Germinal center (tissue), 1 donor: Measurements from ENCODE around the gene ZNF439.
A peak's percentile ranks its signal among the peaks of the same experiment; 100 is the strongest.
"Not testable (repeated sequence)": the region's sequence is repeated elsewhere in the genome, so short reads cannot be mapped to it uniquely, and the experiment has no call there.

Experiments used
- DNase-seq: peaks from one replicate; pipeline ENCODE4 v3.0.0; 2012; ENCODE audit warnings: mixed read lengths, low spot score

ZNF439 gene

GRCh38 chr19:11848594-11849469, at the start of gene ZNF439:
Gene ZNF439, plus strand, starts transcription at chr19:11848726. Its CDS starts 142 bp downstream, at chr19:11848868.
- DNase-seq: peak; percentile 96

- no peak for DNase-seq
These were observed 42.0 kb upstream of the ZNF439 start for GRCh38 chr19:11806354-11807098.

GRCh38 chr19:11807099-11807380, 41.5 kb upstream of the ZNF439 start:
- no peak for DNase-seq

- DNase-seq: no peak
These were observed 34.9 kb upstream of the ZNF439 start for GRCh38 chr19:11813703-11814028.

GRCh38 chr19:11814029-11814699, 34.4 kb upstream of the ZNF439 start, which contains the start of gene ZNF440:
Gene ZNF440, plus strand, starts transcription at chr19:11814273. Its CDS starts 175 bp downstream, at chr19:11814448.
- peak; percentile 95 for DNase-seq

GRCh38 chr19:11814700-11815035, 33.9 kb upstream of the ZNF439 start:
- DNase-seq: no peak

- DNase-seq: no peak
These were observed 26.9 kb upstream of the ZNF439 start for GRCh38 chr19:11821474-11822109.

- not testable (repeated sequence) for DNase-seq
These were observed 19.3 kb upstream of the ZNF439 start for GRCh38 chr19:11828957-11829876.

- DNase-seq: no peak
These were observed 16.1 kb upstream of the ZNF439 start for GRCh38 chr19:11832253-11832912.

- no peak for DNase-seq
These were observed 15.0 kb upstream of the ZNF439 start for GRCh38 chr19:11833541-11833940.

- not testable (repeated sequence) for DNase-seq
These were observed 12.9 kb upstream of the ZNF439 start for GRCh38 chr19:11835626-11836066.

GRCh38 chr19:11843722-11844121, 4.8 kb upstream of the ZNF439 start:
- DNase-seq: no peak

GRCh38 chr19:11847615-11848014, 911 bp upstream of the ZNF439 start:
- DNase-seq: not testable (repeated sequence)

- DNase-seq: no peak
These were observed 329 bp upstream of the ZNF439 start for GRCh38 chr19:11848200-11848593.

- DNase-seq: not testable (repeated sequence)
These were observed 1.8 kb downstream of the ZNF439 start for GRCh38 chr19:11850289-11850688.

GRCh38 chr19:11853358-11853757, 4.8 kb downstream of the ZNF439 start:
- no peak for DNase-seq

GRCh38 chr19:11856596-11857250, 8.2 kb downstream of the ZNF439 start:
- no peak for DNase-seq

GRCh38 chr19:11860721-11861120, 12.2 kb downstream of the ZNF439 start:
- DNase-seq: no peak

- no peak for DNase-seq
These were observed 12.8 kb downstream of the ZNF439 start for GRCh38 chr19:11861301-11861700.

GRCh38 chr19:11867766-11868165, 19.2 kb downstream of the ZNF439 start:
- not testable (repeated sequence) for DNase-seq
